ENCODE measurements around the gene PROSER2.

Gene PROSER2

GRCh38 chr10:11823122-11823988 is at the start of gene PROSER2:
Gene PROSER2, plus strand, starts transcription at chr10:11823356. Its CDS starts 28,722 bp downstream, at chr10:11852078.
- peak within 1 kb of the TSS; percentile 83 to 90 (median 87) for H3K4me3 Mint-ChIP-seq
- no peaks in the 10 kb centered on the region for H3K9me3 Mint-ChIP-seq
- peak within 1 kb of the TSS; percentile 16 to 51 (median 40) for H3K27ac Mint-ChIP-seq
- peaks cover 35% of the 10 kb centered on the region for H3K27me3 Mint-ChIP-seq (ENCODE audit: low read depth)
- peaks cover 13% of the 10 kb centered on the region for H3K4me1 Mint-ChIP-seq
- no peaks in the 10 kb centered on the region for H3K36me3 Mint-ChIP-seq (ENCODE audit: low read depth)
- TF ChIP-seq, protein P1, sequence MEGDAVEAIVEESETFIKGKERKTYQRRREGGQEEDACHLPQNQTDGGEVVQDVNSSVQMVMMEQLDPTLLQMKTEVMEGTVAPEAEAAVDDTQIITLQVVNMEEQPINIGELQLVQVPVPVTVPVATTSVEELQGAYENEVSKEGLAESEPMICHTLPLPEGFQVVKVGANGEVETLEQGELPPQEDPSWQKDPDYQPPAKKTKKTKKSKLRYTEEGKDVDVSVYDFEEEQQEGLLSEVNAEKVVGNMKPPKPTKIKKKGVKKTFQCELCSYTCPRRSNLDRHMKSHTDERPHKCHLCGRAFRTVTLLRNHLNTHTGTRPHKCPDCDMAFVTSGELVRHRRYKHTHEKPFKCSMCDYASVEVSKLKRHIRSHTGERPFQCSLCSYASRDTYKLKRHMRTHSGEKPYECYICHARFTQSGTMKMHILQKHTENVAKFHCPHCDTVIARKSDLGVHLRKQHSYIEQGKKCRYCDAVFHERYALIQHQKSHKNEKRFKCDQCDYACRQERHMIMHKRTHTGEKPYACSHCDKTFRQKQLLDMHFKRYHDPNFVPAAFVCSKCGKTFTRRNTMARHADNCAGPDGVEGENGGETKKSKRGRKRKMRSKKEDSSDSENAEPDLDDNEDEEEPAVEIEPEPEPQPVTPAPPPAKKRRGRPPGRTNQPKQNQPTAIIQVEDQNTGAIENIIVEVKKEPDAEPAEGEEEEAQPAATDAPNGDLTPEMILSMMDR (IDR thresholded peaks at IDR 0.05; ENCODE audit: unreplicated experiment in 3 of 3), result no peak

GRCh38 chr10:11773761-11774441 is 49.3 kb upstream of the PROSER2 start:
- Mint-ChIP-seq H3K9me3 (peaks cover 7% of the 10 kb centered on the region), H3K36me3 (ENCODE audit: low read depth) (no peaks in the 10 kb centered on the region), H3K27me3 (ENCODE audit: low read depth) (peaks cover 45% of the 10 kb centered on the region), H3K27ac (no peak overlapping the region), H3K4me1 (peaks cover 7% of the 10 kb centered on the region), H3K4me3 (no peak overlapping the region)
- TF ChIP-seq, protein P1 (IDR thresholded peaks at IDR 0.05; ENCODE audit: unreplicated experiment in 3 of 3), result no peak

GRCh38 chr10:11775412-11775811 is 47.7 kb upstream of the PROSER2 start:
- TF ChIP-seq, protein P1 (IDR thresholded peaks at IDR 0.05; ENCODE audit: unreplicated experiment in 3 of 3), result no peak
- no peak overlapping the region for H3K4me3 Mint-ChIP-seq
- H3K27ac Mint-ChIP-seq, result no peak overlapping the region
- peaks cover 11% of the 10 kb centered on the region for H3K9me3 Mint-ChIP-seq
- H3K36me3 Mint-ChIP-seq (ENCODE audit: low read depth), result no peaks in the 10 kb centered on the region
- H3K27me3 Mint-ChIP-seq (ENCODE audit: low read depth), result peaks cover 46% of the 10 kb centered on the region
- peaks cover 7% of the 10 kb centered on the region for H3K4me1 Mint-ChIP-seq

- TF ChIP-seq, protein P1 (IDR thresholded peaks at IDR 0.05; ENCODE audit: unreplicated experiment in 3 of 3), result no peak
- peaks cover 42% of the 10 kb centered on the region for H3K27me3 Mint-ChIP-seq (ENCODE audit: low read depth)
- H3K9me3 Mint-ChIP-seq, result peaks cover 11% of the 10 kb centered on the region
- peaks cover 7% of the 10 kb centered on the region for H3K4me1 Mint-ChIP-seq
- H3K27ac Mint-ChIP-seq, result no peak overlapping the region
- no peak overlapping the region for H3K4me3 Mint-ChIP-seq
- no peaks in the 10 kb centered on the region for H3K36me3 Mint-ChIP-seq (ENCODE audit: low read depth)
Observed at GRCh38 chr10:11776080-11776479, 47.1 kb upstream of the PROSER2 start.

GRCh38 chr10:11781114-11781513 is 42.0 kb upstream of the PROSER2 start:
- H3K27me3 Mint-ChIP-seq (ENCODE audit: low read depth), result peaks cover 18% of the 10 kb centered on the region
- no peak overlapping the region for H3K4me3 Mint-ChIP-seq
- H3K36me3 Mint-ChIP-seq (ENCODE audit: low read depth), result no peaks in the 10 kb centered on the region
- TF ChIP-seq, protein P1 (IDR thresholded peaks at IDR 0.05; ENCODE audit: unreplicated experiment in 3 of 3), result no peak
- H3K9me3 Mint-ChIP-seq, result peaks cover 11% of the 10 kb centered on the region
- H3K27ac Mint-ChIP-seq, result no peak overlapping the region
- H3K4me1 Mint-ChIP-seq, result no peaks in the 10 kb centered on the region

Measured in nephron (organoid).